ENCODE results near the gene FAM171A1. TPM values are rescaled to one million over a fixed set of nuclear protein-coding genes. Genes with fewer than 3 reads are reported as not detected.

The FAM171A1 gene
- total RNA-seq, 2 experiments from 2014 or later: 11.1 to 11.7 TPM

- Mint-ChIP-seq H3K4me3 (peak overlapping the region; percentile 81), H3K4me1 (peaks cover 37% of the 10 kb centered on the region), H3K36me3 (ENCODE audit: low read depth) (peaks cover 9% of the 10 kb centered on the region), H3K9me3 (no peaks in the 10 kb centered on the region), H3K27ac (peak overlapping the region; percentile 91), H3K27me3 (peaks cover 2% of the 10 kb centered on the region)
- ChIA-PET POLR2A (no interaction called here), CTCF (interaction anchor here (0.6 to 1.5 kb wide), 5 partner anchors 9 to 395 kb away, joined by 3 to 4 read pairs (median 3); partner anchors contain the start of gene NMT2)
- no peak for DNase-seq
Measured at GRCh38 chr10:15253951-15254807, 116.9 kb downstream of the FAM171A1 start.

DNA sequence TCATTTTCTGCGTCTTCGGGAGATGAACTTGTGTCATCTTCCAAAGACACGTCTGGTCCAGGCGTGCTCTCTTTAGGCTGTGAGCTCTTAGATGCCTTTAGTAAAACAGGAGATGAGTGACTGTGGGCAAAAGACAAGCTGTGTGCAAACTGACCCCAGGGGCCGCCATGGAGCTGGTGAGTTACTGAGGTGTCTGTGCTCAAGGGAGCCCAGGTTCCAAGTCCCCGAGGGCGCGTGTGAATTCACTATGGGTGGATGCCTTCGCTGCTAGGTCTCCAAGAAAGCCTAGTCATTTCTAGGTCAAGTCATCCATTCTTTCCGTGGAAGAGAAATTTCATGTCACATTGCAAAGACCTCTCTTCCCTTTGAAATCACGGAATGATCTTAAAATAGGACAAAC is 118.7 kb downstream of the FAM171A1 start:
- H3K4me3 Mint-ChIP-seq: no peak overlapping the region
- H3K9me3 Mint-ChIP-seq: no peaks in the 10 kb centered on the region
- ChIA-PET POLR2A (no interaction called here), CTCF (interaction anchor here (0.7 to 1.3 kb wide), 4 partner anchors 10 to 119 kb away, joined by 3 to 5 read pairs (median 4); no protein-coding TSS in a partner anchor)
- H3K27me3 Mint-ChIP-seq: peaks cover 2% of the 10 kb centered on the region
- H3K36me3 Mint-ChIP-seq (ENCODE audit: low read depth): peaks cover 18% of the 10 kb centered on the region
- no peak overlapping the region for H3K27ac Mint-ChIP-seq
- H3K4me1 Mint-ChIP-seq: peaks cover 37% of the 10 kb centered on the region
- DNase-seq: no peak

DNA sequence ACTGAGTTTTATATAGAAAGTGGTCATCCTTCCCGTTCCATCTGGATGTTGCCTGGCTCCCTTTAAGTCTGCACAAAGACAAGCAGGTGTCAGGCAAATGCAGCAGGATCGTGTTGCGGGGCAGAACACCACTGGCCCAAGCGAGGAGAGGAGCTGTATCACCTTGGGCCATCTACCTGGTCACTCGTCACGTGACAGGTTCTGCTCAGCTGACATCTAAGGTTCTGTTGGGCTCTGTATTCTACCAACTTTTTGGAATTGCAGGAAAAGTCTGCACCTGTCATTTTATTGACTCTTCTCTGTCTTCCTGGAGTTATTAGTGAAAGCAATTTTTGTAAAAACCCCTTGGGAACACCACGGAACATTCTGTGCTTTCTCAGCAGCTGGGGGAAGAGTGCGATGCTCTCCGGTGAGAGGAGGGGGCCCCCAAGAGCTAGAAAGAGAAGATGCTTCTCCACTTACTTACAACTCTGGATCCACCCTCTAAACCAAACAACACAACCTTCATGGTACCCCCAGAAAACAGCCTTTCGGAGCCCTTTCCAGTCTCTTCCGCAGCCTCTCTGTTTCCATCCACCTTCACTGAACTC is 119.2 kb downstream of the FAM171A1 start:
- H3K27ac Mint-ChIP-seq: no peak overlapping the region
- H3K4me1 Mint-ChIP-seq: peaks cover 37% of the 10 kb centered on the region
- ChIA-PET CTCF (interaction anchor here (0.7 to 1.3 kb wide), 4 partner anchors 10 to 330 kb away, joined by 3 to 5 read pairs (median 4); no protein-coding TSS in a partner anchor), POLR2A (no interaction called here)
- no peak for DNase-seq
- H3K36me3 Mint-ChIP-seq (ENCODE audit: low read depth): peaks cover 21% of the 10 kb centered on the region
- no peaks in the 10 kb centered on the region for H3K9me3 Mint-ChIP-seq
- peaks cover under 1% of the 10 kb centered on the region for H3K27me3 Mint-ChIP-seq
- no peak overlapping the region for H3K4me3 Mint-ChIP-seq

DNA sequence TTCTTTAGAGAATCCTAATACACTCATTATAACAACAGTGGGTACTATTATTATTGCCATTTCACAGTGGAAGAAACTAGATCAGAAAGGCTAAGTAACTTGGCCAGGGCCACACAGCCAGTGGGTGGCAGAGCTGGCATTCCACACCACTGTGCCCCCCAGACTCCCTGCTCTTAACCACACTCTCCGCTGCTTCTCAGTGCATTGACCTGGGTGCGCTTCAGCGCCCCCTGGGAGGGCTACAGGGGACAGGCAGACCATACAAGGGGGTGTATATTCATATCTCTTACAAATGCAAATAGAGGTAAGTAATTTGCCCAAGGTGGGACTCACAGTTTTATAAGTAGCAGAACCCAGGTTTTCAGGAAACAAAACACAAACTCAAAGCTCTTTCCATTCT is 125.6 kb downstream of the FAM171A1 start:
- H3K9me3 Mint-ChIP-seq: no peaks in the 10 kb centered on the region
- no peak overlapping the region for H3K4me3 Mint-ChIP-seq
- peaks cover 14% of the 10 kb centered on the region for H3K4me1 Mint-ChIP-seq
- CTCF ChIA-PET: interaction anchor here (0.6 kb wide), 1 partner anchor 292 kb away, joined by 3 read pairs; the partner anchor contains the start of gene DCLRE1C
- POLR2A ChIA-PET: no interaction called here
- no peak overlapping the region for H3K27ac Mint-ChIP-seq
- H3K27me3 Mint-ChIP-seq: no peaks in the 10 kb centered on the region
- H3K36me3 Mint-ChIP-seq (ENCODE audit: low read depth): peaks cover 25% of the 10 kb centered on the region
- DNase-seq: no peak

DNA sequence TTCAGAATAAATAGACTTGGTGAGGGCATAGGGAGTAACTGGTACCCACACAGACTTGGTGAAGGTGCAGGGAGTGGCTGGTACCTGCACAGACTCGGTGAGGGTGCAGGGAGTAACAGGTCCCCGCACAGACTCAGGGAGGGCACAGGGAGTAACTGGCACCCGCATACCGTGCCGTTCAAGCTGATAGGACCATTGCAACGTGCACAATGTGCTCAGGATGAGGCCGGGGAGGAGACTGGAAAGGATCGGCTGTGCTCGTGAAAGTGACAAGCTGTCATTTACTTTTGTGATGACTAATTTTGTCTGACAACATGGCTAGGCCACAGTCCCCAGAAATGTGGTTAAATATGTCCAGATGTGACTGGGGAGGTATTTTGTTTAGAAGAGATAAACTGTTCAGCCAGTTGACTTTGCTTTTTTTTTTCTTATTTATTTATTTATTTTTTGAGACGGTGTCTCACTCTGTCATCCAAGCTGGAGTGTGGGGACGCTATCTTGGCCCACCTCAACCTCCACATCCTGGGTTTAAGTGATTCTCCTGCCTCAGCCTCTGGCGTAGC is 126.4 kb downstream of the FAM171A1 start:
- Mint-ChIP-seq H3K4me1 (peaks cover 10% of the 10 kb centered on the region), H3K4me3 (no peak overlapping the region), H3K27ac (no peak overlapping the region), H3K9me3 (no peaks in the 10 kb centered on the region), H3K27me3 (no peaks in the 10 kb centered on the region), H3K36me3 (ENCODE audit: low read depth) (peaks cover 24% of the 10 kb centered on the region)
- ChIA-PET POLR2A (no interaction called here), CTCF (interaction anchor here (1.1 to 1.5 kb wide), 2 partner anchors 10 to 78 kb away, joined by 3 read pairs; no protein-coding TSS in a partner anchor)
- DNase-seq: no peak

DNA sequence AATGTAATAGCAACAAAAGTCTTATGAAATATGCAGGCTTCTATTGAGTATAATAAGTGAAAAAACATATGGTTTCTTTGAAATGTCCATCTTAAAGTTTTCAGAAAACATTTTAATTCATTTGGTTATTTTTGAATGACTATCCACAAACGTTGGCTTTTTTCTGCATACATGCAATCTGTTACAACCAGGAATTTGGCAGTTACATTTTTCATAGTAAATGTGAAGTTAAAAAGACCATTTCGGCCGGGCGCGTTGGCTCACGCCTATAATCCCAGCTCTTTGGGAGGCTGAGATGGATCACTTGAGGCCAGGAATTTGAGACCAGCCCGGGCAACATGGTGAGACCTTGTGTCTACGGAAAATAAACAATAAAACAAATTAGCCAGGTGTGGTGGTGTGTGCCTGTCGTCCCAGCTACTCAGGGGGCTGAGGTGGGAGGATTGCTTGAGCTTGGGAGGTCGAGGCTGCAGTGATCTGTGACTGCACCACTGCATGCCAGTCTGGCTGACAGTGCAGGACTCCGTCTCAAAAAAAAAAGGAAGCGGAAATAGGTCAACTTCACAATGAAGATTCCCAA is 128.7 kb downstream of the FAM171A1 start:
- no peaks in the 10 kb centered on the region for H3K27me3 Mint-ChIP-seq
- ChIA-PET CTCF (no interaction called here), POLR2A (no interaction called here)
- H3K36me3 Mint-ChIP-seq (ENCODE audit: low read depth): peaks cover 14% of the 10 kb centered on the region
- H3K4me3 Mint-ChIP-seq: no peak overlapping the region
- no peak overlapping the region for H3K27ac Mint-ChIP-seq
- H3K9me3 Mint-ChIP-seq: no peaks in the 10 kb centered on the region
- DNase-seq: no peak
- H3K4me1 Mint-ChIP-seq: peaks cover 18% of the 10 kb centered on the region

- Mint-ChIP-seq H3K9me3 (no peaks in the 10 kb centered on the region), H3K27ac (no peak overlapping the region), H3K4me3 (no peak overlapping the region), H3K27me3 (no peaks in the 10 kb centered on the region), H3K36me3 (ENCODE audit: low read depth) (peaks cover 6% of the 10 kb centered on the region), H3K4me1 (peaks cover 18% of the 10 kb centered on the region)
- POLR2A ChIA-PET: no interaction called here
- no peak for DNase-seq
- CTCF ChIA-PET: no interaction called here
Measured at GRCh38 chr10:15241306-15241705, 129.8 kb downstream of the FAM171A1 start.

GRCh38 chr10:15238555-15239335 is 132.3 kb downstream of the FAM171A1 start:
- POLR2A ChIA-PET: no interaction called here
- Mint-ChIP-seq H3K9me3 (no peaks in the 10 kb centered on the region), H3K4me1 (peaks cover 8% of the 10 kb centered on the region)

DNA sequence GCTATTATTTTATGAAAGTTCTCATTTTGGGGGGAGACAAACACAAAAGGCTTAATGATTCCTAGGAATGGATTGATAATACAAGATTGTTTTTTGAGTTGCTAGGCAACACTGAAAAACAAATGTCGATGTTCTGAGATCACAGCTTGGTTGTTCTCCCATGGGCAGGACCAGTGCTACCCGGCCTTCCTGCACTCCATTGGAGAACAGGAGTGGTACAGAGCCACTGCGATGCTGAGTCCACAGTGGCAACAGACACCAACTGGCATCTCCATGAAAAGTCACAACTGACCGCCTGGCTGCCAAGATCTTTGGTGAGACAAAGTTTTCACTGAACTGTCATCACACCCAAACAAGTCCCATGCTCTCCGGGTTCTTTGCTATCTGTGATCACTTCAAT is 133.7 kb downstream of the FAM171A1 start:
- Mint-ChIP-seq H3K9me3 (no peaks in the 10 kb centered on the region), H3K27me3 (no peaks in the 10 kb centered on the region), H3K27ac (no peak overlapping the region), H3K4me1 (peaks cover 8% of the 10 kb centered on the region), H3K4me3 (no peak overlapping the region), H3K36me3 (ENCODE audit: low read depth) (no peaks in the 10 kb centered on the region)
- POLR2A ChIA-PET: no interaction called here
- CTCF ChIA-PET: interaction anchor here (0.7 to 0.9 kb wide), 2 partner anchors 9 to 1130 kb away, joined by 3 read pairs; no protein-coding TSS in a partner anchor
- DNase-seq: no peak

More at GRCh38 chr10:15238555-15239335, 132.3 kb downstream of the FAM171A1 start:
- no peaks in the 10 kb centered on the region for H3K27me3 Mint-ChIP-seq
- CTCF ChIA-PET: interaction anchor here (0.7 to 1.0 kb wide), 2 partner anchors 15 to 24 kb away, joined by 3 read pairs; no protein-coding TSS in a partner anchor
- no peak overlapping the region for H3K27ac Mint-ChIP-seq
- DNase-seq: peak; percentile 17
- H3K4me3 Mint-ChIP-seq: no peak overlapping the region
- H3K36me3 Mint-ChIP-seq (ENCODE audit: low read depth): no peaks in the 10 kb centered on the region

DNA sequence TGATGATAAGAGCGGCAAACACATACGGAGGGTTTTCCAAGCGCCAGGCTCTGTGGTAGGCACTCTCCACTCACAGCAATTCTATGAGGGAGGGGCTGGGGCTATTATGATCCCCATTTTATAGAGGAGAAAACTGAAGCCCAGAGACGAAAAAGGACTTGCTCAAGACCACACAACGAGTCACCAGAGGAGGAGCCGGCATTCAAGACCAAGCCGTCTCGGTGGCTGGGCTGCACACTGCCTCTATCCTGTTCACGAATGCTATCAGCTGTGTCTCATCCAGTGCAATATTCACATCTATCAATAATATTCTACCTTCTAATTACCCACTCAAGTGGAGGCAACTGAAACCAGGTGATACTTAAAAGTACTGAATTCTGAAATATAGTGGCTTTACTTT is 134.7 kb downstream of the FAM171A1 start:
- Mint-ChIP-seq H3K4me1 (peaks cover 8% of the 10 kb centered on the region), H3K9me3 (no peaks in the 10 kb centered on the region), H3K4me3 (no peak overlapping the region), H3K27ac (no peak overlapping the region), H3K36me3 (ENCODE audit: low read depth) (no peaks in the 10 kb centered on the region), H3K27me3 (no peaks in the 10 kb centered on the region)
- DNase-seq: no peak
- ChIA-PET POLR2A (no interaction called here), CTCF (interaction anchor here (0.7 kb wide), 2 partner anchors 17 to 115 kb away, joined by 3 to 4 read pairs; no protein-coding TSS in a partner anchor)

GRCh38 chr10:15232279-15232678 is 138.8 kb downstream of the FAM171A1 start:
- Mint-ChIP-seq H3K4me3 (no peak overlapping the region), H3K9me3 (peaks cover 2% of the 10 kb centered on the region), H3K27me3 (no peaks in the 10 kb centered on the region), H3K27ac (no peak overlapping the region), H3K36me3 (ENCODE audit: low read depth) (no peaks in the 10 kb centered on the region), H3K4me1 (no peaks in the 10 kb centered on the region)
- ChIA-PET CTCF (interaction anchor here (1.1 kb wide), 1 partner anchor 20 kb away, joined by 3 read pairs; no protein-coding TSS in a partner anchor), POLR2A (no interaction called here)
- DNase-seq: no peak

- no peak overlapping the region for H3K27ac Mint-ChIP-seq
- POLR2A ChIA-PET: no interaction called here
Measured at GRCh38 chr10:15231426-15231825, 139.7 kb downstream of the FAM171A1 start.

More at GRCh38 chr10:15231426-15231825, 139.7 kb downstream of the FAM171A1 start:
- DNase-seq: no peak
- H3K9me3 Mint-ChIP-seq: peaks cover 2% of the 10 kb centered on the region
- H3K4me1 Mint-ChIP-seq: no peaks in the 10 kb centered on the region
- H3K4me3 Mint-ChIP-seq: no peak overlapping the region
- no peaks in the 10 kb centered on the region for H3K27me3 Mint-ChIP-seq
- CTCF ChIA-PET: no interaction called here
- no peaks in the 10 kb centered on the region for H3K36me3 Mint-ChIP-seq (ENCODE audit: low read depth)

Data from activated CD4-positive, alpha-beta T cell treated with anti-CD3 and anti-CD28 coated beads, Interleukin-2, amount 10 ng/mL, durations not matched to agents 7 days and 5 days (primary cell).